Measurements from ENCODE around the gene CC2D2B. TPM values are rescaled to one million over a fixed set of nuclear protein-coding genes. Genes with fewer than 3 reads are reported as not detected.
A peak's percentile ranks its signal among the peaks of the same experiment; 100 is the strongest.

CC2D2B gene
- total and polyA plus RNA-seq, 2 of the 13 experiments (the other 11 are each of a cell fraction or from before 2014, with no cell fraction given), result 0.20 TPM; not detected in 1

DNA sequence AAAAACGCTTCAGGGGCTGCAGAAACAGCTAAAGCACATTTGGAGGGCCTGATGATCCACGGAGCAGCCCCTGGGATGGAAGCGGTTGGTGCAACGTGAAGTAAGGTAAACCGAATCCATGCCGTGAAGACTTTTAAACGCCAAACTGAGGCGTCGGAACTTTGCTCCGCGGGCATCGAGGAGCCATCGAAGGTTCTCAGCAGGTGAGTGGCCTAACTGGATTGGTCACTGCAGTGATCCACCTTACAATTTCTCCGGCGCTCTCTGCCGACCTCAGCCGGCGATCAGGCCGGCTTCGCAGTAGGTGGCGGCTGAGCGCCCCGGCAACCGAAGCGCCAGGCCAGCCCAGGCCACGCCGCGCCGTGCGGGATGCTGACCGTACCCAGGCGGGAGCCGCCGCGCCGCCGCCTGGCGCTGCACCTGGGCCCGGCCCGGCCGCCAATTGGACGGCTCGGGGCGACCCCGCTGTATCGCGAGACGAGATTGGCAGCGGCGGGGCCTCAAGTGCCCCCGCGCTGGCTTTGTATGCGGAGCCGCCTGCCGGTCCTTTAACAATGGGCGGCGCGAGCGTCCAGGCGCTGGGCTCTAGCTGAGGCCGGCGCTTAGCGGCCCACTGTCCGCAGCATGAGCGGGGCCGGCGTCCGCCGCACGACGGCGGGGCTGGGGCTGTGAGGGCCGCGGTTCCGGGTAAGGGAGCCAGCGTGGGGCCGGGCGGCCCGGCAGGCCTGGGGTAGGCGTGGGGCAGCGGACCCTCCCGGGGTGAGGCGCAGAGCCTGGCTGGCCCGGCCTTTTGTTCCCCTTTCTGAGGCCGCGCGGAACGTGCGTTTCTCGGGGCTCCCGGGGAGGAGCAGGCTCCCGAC is 135.5 kb downstream of the CC2D2B start, which contains the start of gene CCNJ (continued):
- TF ChIP-seq ZNF747 (CRISPR knock-in tag; IDR thresholded peaks at IDR 0.05; ENCODE audit: borderline replicate concordance) (no peak), HDAC2 (CRISPR knock-in tag; IDR thresholded peaks at IDR 0.05) (peak; percentile 39; the same call in 1 of the 2 replicates), ZNF124 (CRISPR knock-in tag; IDR thresholded peaks at IDR 0.05) (no peak), IRX3 (CRISPR knock-in tag; IDR thresholded peaks at IDR 0.05; ENCODE audit: borderline replicate concordance, low read depth) (peak; percentile 93; the same call in 1 of the 2 replicates), NKX3-1 (CRISPR knock-in tag; IDR thresholded peaks at IDR 0.05) (peak; percentile 45; the same call in 1 of the 2 replicates), ZNF121 (CRISPR knock-in tag; IDR thresholded peaks at IDR 0.05) (no peak), FUBP1 (CRISPR knock-in tag; IDR thresholded peaks at IDR 0.05; ENCODE audit: borderline replicate concordance) (no peak), ZNF280B (CRISPR knock-in tag; IDR thresholded peaks at IDR 0.05; ENCODE audit: borderline replicate concordance) (no peak; the same call in 1 of the 2 replicates), ZNF652 (CRISPR knock-in tag; IDR thresholded peaks at IDR 0.05; ENCODE audit: borderline replicate concordance, low read depth) (no peak), SRSF9 (IDR thresholded peaks at IDR 0.05; ENCODE audit: borderline replicate concordance, insufficient read depth, low read depth, low read length, poor library complexity, severe bottlenecking) (no peak), ZNF709 (CRISPR knock-in tag; IDR thresholded peaks at IDR 0.05) (peak; percentile 38), ZNF460 (CRISPR knock-in tag; IDR thresholded peaks at IDR 0.05; ENCODE audit: borderline replicate concordance) (no peak), DPF2 (CRISPR knock-in tag; IDR thresholded peaks at IDR 0.05; ENCODE audit: borderline replicate concordance, low read depth) (no peak), MAF1 (CRISPR knock-in tag; IDR thresholded peaks at IDR 0.05; ENCODE audit: borderline replicate concordance) (no peak), ZNF605 (CRISPR knock-in tag; IDR thresholded peaks at IDR 0.05) (peak; percentile 57; the same call in 1 of the 2 replicates), GATAD1 (CRISPR knock-in tag; IDR thresholded peaks at IDR 0.05) (peak; percentile 79), ZNF224 (CRISPR knock-in tag; IDR thresholded peaks at IDR 0.05) (peak; percentile 26; the same call in 1 of the 2 replicates), ZFP37 (CRISPR knock-in tag; IDR thresholded peaks at IDR 0.05; ENCODE audit: borderline replicate concordance) (no peak)
- TF ChIP-seq, protein P1, sequence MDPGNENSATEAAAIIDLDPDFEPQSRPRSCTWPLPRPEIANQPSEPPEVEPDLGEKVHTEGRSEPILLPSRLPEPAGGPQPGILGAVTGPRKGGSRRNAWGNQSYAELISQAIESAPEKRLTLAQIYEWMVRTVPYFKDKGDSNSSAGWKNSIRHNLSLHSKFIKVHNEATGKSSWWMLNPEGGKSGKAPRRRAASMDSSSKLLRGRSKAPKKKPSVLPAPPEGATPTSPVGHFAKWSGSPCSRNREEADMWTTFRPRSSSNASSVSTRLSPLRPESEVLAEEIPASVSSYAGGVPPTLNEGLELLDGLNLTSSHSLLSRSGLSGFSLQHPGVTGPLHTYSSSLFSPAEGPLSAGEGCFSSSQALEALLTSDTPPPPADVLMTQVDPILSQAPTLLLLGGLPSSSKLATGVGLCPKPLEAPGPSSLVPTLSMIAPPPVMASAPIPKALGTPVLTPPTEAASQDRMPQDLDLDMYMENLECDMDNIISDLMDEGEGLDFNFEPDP (CRISPR knock-in tag; conservative IDR thresholded peaks at IDR 0.05), result no peak
- TF ChIP-seq, protein P2, sequence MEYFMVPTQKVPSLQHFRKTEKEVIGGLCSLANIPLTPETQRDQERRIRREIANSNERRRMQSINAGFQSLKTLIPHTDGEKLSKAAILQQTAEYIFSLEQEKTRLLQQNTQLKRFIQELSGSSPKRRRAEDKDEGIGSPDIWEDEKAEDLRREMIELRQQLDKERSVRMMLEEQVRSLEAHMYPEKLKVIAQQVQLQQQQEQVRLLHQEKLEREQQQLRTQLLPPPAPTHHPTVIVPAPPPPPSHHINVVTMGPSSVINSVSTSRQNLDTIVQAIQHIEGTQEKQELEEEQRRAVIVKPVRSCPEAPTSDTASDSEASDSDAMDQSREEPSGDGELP (IDR thresholded peaks at IDR 0.05; ENCODE audit: borderline replicate concordance, low read depth), result peak; percentile 38; the same call in 1 of the 2 replicates
- TF ChIP-seq, protein P3, sequence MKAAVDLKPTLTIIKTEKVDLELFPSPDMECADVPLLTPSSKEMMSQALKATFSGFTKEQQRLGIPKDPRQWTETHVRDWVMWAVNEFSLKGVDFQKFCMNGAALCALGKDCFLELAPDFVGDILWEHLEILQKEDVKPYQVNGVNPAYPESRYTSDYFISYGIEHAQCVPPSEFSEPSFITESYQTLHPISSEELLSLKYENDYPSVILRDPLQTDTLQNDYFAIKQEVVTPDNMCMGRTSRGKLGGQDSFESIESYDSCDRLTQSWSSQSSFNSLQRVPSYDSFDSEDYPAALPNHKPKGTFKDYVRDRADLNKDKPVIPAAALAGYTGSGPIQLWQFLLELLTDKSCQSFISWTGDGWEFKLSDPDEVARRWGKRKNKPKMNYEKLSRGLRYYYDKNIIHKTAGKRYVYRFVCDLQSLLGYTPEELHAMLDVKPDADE (CRISPR knock-in tag; IDR thresholded peaks at IDR 0.05), result no peak
